ENCODE results near the gene SLC28A3. TPM values are rescaled to one million over a fixed set of nuclear protein-coding genes. Genes with fewer than 3 reads are reported as not detected.

The SLC28A3 gene
- total and polyA plus RNA-seq, 4 experiments from 2014 or later: not detected

- no peaks in the 10 kb centered on the region for H3K36me3 Mint-ChIP-seq
- Histone ChIP-seq H3K36me3 (ENCODE audit: insufficient read depth, low read length) (no peaks in the 10 kb centered on the region), H3K9me3 (ENCODE audit: control insufficient read depth in 1 of 2, low read length in 2 of 2) (no peaks in the 10 kb centered on the region), H3K27ac (ENCODE audit: low read depth, low read length) (no peak overlapping the region), H3K4me3 (ENCODE audit: low read length in 2 of 2) (no peak overlapping the region), H3K4me1 (ENCODE audit: insufficient read depth, low read length) (peaks cover 4% of the 10 kb centered on the region), H3K27me3 (ENCODE audit: insufficient read depth, low read length) (no peaks in the 10 kb centered on the region)
- H3K4me3 Mint-ChIP-seq: no peak overlapping the region
- peaks cover 0 to 2% (median 0%) of the 10 kb centered on the region in 4 donors for H3K4me1 Mint-ChIP-seq
- H3K9me3 Mint-ChIP-seq: no peaks in the 10 kb centered on the region
- POLR2A ChIA-PET (ENCODE audit: partially characterized antibody): no interaction called here
- no peak for DNase-seq
- CTCF ChIA-PET (ENCODE audit: partially characterized antibody): interaction anchor here (1.5 to 4.3 kb wide), 4 partner anchors 18 to 381 kb away, joined by 3 to 20 read pairs (median 18); no protein-coding TSS in a partner anchor
- intact Hi-C loops (cut with micrococcal nuclease): loop anchor here (5.0 to 10.0 kb wide), 2 partner anchors 233 to 395 kb away; partner anchors contain the start of gene KIF27
- H3K27ac Mint-ChIP-seq: no peak overlapping the region
- H3K27me3 Mint-ChIP-seq: no peaks in the 10 kb centered on the region
These were observed 23.0 kb downstream of the SLC28A3 start for GRCh38 chr9:84317563-84317962.

DNA sequence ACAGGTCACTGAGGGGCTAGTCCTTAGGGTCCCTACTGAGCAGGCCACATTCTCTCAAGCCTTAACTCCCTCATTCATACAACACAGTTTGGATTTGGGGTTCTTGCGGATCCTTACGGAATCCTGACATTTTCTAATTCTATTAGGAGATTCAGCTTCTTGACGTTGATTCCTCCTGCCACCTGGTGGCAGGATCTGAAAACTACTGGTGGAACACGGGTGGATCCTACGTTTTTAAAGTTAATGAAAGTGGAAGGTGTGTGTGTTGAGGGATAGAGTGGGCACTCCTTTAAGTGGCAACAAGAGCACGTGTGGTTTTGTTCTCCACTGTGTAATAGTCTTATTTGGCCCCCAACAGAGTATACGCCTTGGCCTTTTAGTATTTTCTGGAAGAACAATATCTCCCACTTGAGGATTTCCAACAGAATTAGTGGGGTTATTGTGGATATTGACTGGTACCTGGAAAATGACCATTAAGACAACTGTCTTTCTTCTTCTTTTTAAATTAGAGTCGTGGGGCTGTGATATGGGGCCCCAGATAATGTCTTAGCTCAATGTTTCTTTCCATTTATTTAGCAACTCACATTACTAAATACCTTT, 25.2 kb downstream of the SLC28A3 start:
- Histone ChIP-seq H3K4me1 (ENCODE audit: insufficient read depth, low read length) (peaks cover 4% of the 10 kb centered on the region), H3K27me3 (ENCODE audit: insufficient read depth, low read length) (no peaks in the 10 kb centered on the region), H3K9me3 (ENCODE audit: control insufficient read depth in 1 of 2, low read length in 2 of 2) (no peaks in the 10 kb centered on the region), H3K4me3 (ENCODE audit: low read length in 2 of 2) (no peak overlapping the region), H3K27ac (ENCODE audit: low read depth, low read length) (no peak overlapping the region), H3K36me3 (ENCODE audit: insufficient read depth, low read length) (no peaks in the 10 kb centered on the region)
- ChIA-PET CTCF (ENCODE audit: partially characterized antibody) (interaction anchor here (1.0 to 4.3 kb wide), 10 partner anchors 11 to 623 kb away, joined by 3 to 25 read pairs (median 8); no protein-coding TSS in a partner anchor), POLR2A (ENCODE audit: partially characterized antibody) (interaction anchor here (0.6 kb wide), 1 partner anchor 394 kb away, joined by 3 read pairs; the partner anchor contains the start of gene KIF27)
- Mint-ChIP-seq H3K27ac (peak overlapping the region in 1 of 7 donors; percentile 31), H3K4me3 (peak overlapping the region in 1 of 8 donors; percentile 26), H3K9me3 (no peaks in the 10 kb centered on the region), H3K36me3 (no peaks in the 10 kb centered on the region), H3K4me1 (peaks cover 0 to 2% (median 0%) of the 10 kb centered on the region in 4 donors), H3K27me3 (no peaks in the 10 kb centered on the region)
- peak in 4 of 5 donors; percentile 36 to 48 (median 44) for DNase-seq
- intact Hi-C loops (cut with micrococcal nuclease): loop anchor here (1.0 to 10.0 kb wide), 6 partner anchors 23 to 393 kb away; partner anchors contain the start of gene KIF27

GRCh38 chr9:84314306-84314705, 26.3 kb downstream of the SLC28A3 start:
- intact Hi-C loops (cut with micrococcal nuclease): loop anchor here (2.0 to 10.0 kb wide), 2 partner anchors 22 to 230 kb away; no protein-coding TSS in a partner anchor
- no peak overlapping the region for H3K27ac Mint-ChIP-seq
- POLR2A ChIA-PET (ENCODE audit: partially characterized antibody): no interaction called here
- H3K9me3 Mint-ChIP-seq: no peaks in the 10 kb centered on the region
- H3K27me3 Mint-ChIP-seq: no peaks in the 10 kb centered on the region
- no peaks in the 10 kb centered on the region for H3K36me3 Mint-ChIP-seq
- H3K4me1 ChIP-seq (ENCODE audit: insufficient read depth, low read length): peaks cover 4% of the 10 kb centered on the region
- H3K4me3 ChIP-seq (ENCODE audit: low read length in 2 of 2): no peak overlapping the region
- no peak overlapping the region for H3K4me3 Mint-ChIP-seq
- no peak for DNase-seq
- H3K27ac ChIP-seq (ENCODE audit: low read depth, low read length): no peak overlapping the region
- no peaks in the 10 kb centered on the region for H3K36me3 ChIP-seq (ENCODE audit: insufficient read depth, low read length)
- H3K27me3 ChIP-seq (ENCODE audit: insufficient read depth, low read length): no peaks in the 10 kb centered on the region
- CTCF ChIA-PET (ENCODE audit: partially characterized antibody): interaction anchor here (1.7 to 4.3 kb wide), 4 partner anchors 10 to 377 kb away, joined by 3 to 25 read pairs (median 20); no protein-coding TSS in a partner anchor
- peaks cover 0 to 2% (median 0%) of the 10 kb centered on the region in 4 donors for H3K4me1 Mint-ChIP-seq
- H3K9me3 ChIP-seq (ENCODE audit: control insufficient read depth in 1 of 2, low read length in 2 of 2): no peaks in the 10 kb centered on the region

DNA sequence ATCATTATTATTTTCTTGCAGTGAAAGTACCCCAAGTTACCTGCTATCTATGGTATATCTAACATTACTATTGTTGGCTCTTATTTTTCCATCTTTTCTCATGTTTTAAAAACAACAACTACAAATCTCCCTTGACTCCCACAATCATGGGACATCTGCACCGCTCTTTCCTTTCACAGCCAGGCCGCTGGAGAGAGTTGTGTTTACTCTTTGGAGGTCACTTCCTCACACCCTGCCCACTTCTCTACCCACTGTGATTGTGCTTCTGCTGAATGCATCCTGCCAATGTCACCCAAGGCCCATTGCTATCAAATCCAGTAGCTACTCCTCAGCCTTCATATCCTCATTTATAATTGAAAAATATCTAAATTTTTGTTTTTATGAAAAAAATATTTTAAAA, 29.7 kb downstream of the SLC28A3 start:
- Histone ChIP-seq H3K4me1 (ENCODE audit: insufficient read depth, low read length) (peaks cover 4% of the 10 kb centered on the region), H3K36me3 (ENCODE audit: insufficient read depth, low read length) (no peaks in the 10 kb centered on the region), H3K27me3 (ENCODE audit: insufficient read depth, low read length) (no peaks in the 10 kb centered on the region), H3K4me3 (ENCODE audit: low read length in 2 of 2) (no peak overlapping the region), H3K27ac (ENCODE audit: low read depth, low read length) (no peak overlapping the region), H3K9me3 (ENCODE audit: control insufficient read depth in 1 of 2, low read length in 2 of 2) (no peaks in the 10 kb centered on the region)
- Mint-ChIP-seq H3K36me3 (no peaks in the 10 kb centered on the region), H3K4me3 (no peak overlapping the region), H3K4me1 (peaks cover 0 to 2% (median 0%) of the 10 kb centered on the region in 4 donors), H3K27ac (peak overlapping the region in 1 of 7 donors; percentile 48), H3K9me3 (no peaks in the 10 kb centered on the region), H3K27me3 (no peaks in the 10 kb centered on the region)
- ChIA-PET CTCF (ENCODE audit: partially characterized antibody) (interaction anchor here (0.9 to 2.5 kb wide), 2 partner anchors 14 to 267 kb away, joined by 3 to 6 read pairs; no protein-coding TSS in a partner anchor), POLR2A (ENCODE audit: partially characterized antibody) (no interaction called here)
- DNase-seq: no peak
- intact Hi-C loops (cut with micrococcal nuclease): loop anchor here (10.0 kb wide), 1 partner anchor 226 kb away; no protein-coding TSS in a partner anchor

DNA sequence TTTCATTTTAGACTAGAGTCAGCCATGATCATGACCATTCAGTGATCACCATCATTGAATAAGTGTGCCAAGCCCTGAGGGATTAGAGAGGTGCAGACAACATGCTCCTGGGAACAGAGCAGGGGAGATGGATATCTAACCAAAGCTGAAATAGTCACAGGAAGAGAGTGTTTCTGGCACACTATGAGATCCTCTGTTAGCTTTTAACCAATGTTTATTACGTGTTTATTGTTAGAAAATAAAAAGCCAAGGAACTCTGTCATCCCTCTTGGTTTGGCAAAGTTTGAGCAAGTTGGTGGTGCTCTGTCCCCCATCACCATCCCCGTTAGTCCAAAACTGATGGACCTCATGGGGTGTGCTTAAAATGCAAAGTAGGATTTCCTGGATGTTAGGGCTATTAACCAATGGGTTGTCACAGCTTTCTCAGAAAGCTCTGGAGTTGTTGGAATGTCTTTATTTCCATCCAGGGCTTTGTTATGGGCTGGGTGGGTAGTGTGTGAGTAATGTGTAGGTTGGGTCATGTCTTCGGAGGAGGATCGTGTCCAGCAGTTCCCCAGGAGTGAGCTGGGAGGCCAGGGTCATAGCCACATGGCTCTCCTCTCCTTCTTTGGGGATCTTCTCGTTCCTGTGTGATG, 34.9 kb downstream of the SLC28A3 start:
- Histone ChIP-seq H3K9me3 (ENCODE audit: control insufficient read depth in 1 of 2, low read length in 2 of 2) (no peaks in the 10 kb centered on the region), H3K36me3 (ENCODE audit: insufficient read depth, low read length) (no peaks in the 10 kb centered on the region), H3K4me1 (ENCODE audit: insufficient read depth, low read length) (no peaks in the 10 kb centered on the region), H3K4me3 (ENCODE audit: low read length in 2 of 2) (no peak overlapping the region), H3K27me3 (ENCODE audit: insufficient read depth, low read length) (no peaks in the 10 kb centered on the region), H3K27ac (ENCODE audit: low read depth, low read length) (no peak overlapping the region)
- Mint-ChIP-seq H3K4me1 (peaks cover 0 to 5% (median 0%) of the 10 kb centered on the region in 4 donors), H3K9me3 (no peaks in the 10 kb centered on the region), H3K27ac (no peak overlapping the region), H3K4me3 (no peak overlapping the region), H3K27me3 (no peaks in the 10 kb centered on the region), H3K36me3 (no peaks in the 10 kb centered on the region)
- ChIA-PET POLR2A (ENCODE audit: partially characterized antibody) (no interaction called here), CTCF (ENCODE audit: partially characterized antibody) (interaction anchor here (1.7 to 4.7 kb wide), 2 partner anchors 9 to 10 kb away, joined by 5 to 25 read pairs; no protein-coding TSS in a partner anchor)
- DNase-seq: no peak
- intact Hi-C loops (cut with micrococcal nuclease): no loop called here

- intact Hi-C loops (cut with micrococcal nuclease): no loop called here
- H3K4me1 Mint-ChIP-seq: peaks cover 0 to 5% (median 0%) of the 10 kb centered on the region in 4 donors
- Histone ChIP-seq H3K36me3 (ENCODE audit: insufficient read depth, low read length) (no peaks in the 10 kb centered on the region), H3K27ac (ENCODE audit: low read depth, low read length) (no peak overlapping the region), H3K4me1 (ENCODE audit: insufficient read depth, low read length) (no peaks in the 10 kb centered on the region), H3K27me3 (ENCODE audit: insufficient read depth, low read length) (no peaks in the 10 kb centered on the region), H3K4me3 (ENCODE audit: low read length in 2 of 2) (no peak overlapping the region), H3K9me3 (ENCODE audit: control insufficient read depth in 1 of 2, low read length in 2 of 2) (no peaks in the 10 kb centered on the region)
- CTCF ChIA-PET (ENCODE audit: partially characterized antibody): interaction anchor here (4.7 kb wide), 1 partner anchor 10 kb away, joined by 25 read pairs; no protein-coding TSS in a partner anchor
- no peaks in the 10 kb centered on the region for H3K36me3 Mint-ChIP-seq
- no peaks in the 10 kb centered on the region for H3K9me3 Mint-ChIP-seq
- H3K27ac Mint-ChIP-seq: no peak overlapping the region
- no peak overlapping the region for H3K4me3 Mint-ChIP-seq
- POLR2A ChIA-PET (ENCODE audit: partially characterized antibody): no interaction called here
- H3K27me3 Mint-ChIP-seq: no peaks in the 10 kb centered on the region
- DNase-seq: no peak
These were observed 36.4 kb downstream of the SLC28A3 start for GRCh38 chr9:84304166-84304565.

DNA sequence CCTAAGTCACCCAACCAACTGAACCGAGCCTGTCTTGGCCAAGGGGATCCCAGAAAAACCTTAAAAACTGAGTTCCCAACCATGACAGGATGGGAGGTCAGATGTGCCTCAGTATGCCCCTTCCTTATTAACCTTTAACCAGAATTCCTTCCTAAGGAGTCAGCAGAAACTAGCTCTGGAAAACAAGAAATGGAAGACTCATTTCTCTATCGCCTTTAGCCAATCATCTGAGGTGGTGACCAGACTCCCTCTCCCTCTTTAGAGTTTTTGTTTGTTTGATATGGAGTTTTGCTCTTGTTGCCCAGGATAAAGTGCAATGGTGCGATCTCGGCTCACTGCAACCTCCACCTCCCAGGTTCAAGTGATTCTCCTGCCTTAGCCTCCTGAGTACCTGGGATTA, 37.5 kb downstream of the SLC28A3 start:
- no peak overlapping the region for H3K4me3 ChIP-seq (ENCODE audit: low read length in 2 of 2)
- intact Hi-C loops (cut with micrococcal nuclease): no loop called here
- DNase-seq: no peak
- no peak overlapping the region for H3K27ac ChIP-seq (ENCODE audit: low read depth, low read length)
- H3K27me3 ChIP-seq (ENCODE audit: insufficient read depth, low read length): no peaks in the 10 kb centered on the region
- ChIA-PET CTCF (ENCODE audit: partially characterized antibody) (interaction anchor here (4.7 kb wide), 1 partner anchor 11 kb away, joined by 25 read pairs; no protein-coding TSS in a partner anchor), POLR2A (ENCODE audit: partially characterized antibody) (no interaction called here)
- H3K9me3 ChIP-seq (ENCODE audit: control insufficient read depth in 1 of 2, low read length in 2 of 2): no peaks in the 10 kb centered on the region
- Mint-ChIP-seq H3K4me3 (no peak overlapping the region), H3K4me1 (peaks cover 0 to 5% (median 0%) of the 10 kb centered on the region in 4 donors), H3K36me3 (no peaks in the 10 kb centered on the region), H3K9me3 (no peaks in the 10 kb centered on the region), H3K27ac (no peak overlapping the region), H3K27me3 (no peaks in the 10 kb centered on the region)
- H3K36me3 ChIP-seq (ENCODE audit: insufficient read depth, low read length): no peaks in the 10 kb centered on the region
- no peaks in the 10 kb centered on the region for H3K4me1 ChIP-seq (ENCODE audit: insufficient read depth, low read length)
